Gastrocnemius medialis (tissue), 4 donors: ENCODE data around the gene APOBEC2.

Experiments used
- CTCF ChIP-seq, 5 experiments: fragments of 450-650 bp in 3 of 5; fragments of 200-600 bp in 2 of 5; sonication (generic) in 2 of 5; IDR thresholded peaks in 4 of 5; conservative IDR thresholded peaks in 1 of 5; 1 replicate in 4 of 5; 2 replicates in 1 of 5; pipeline ENCODE4 v1.5.1; 2016 to 2019; ENCODE audit warnings: antibody characterized with exemption in 5 of 5, mild to moderate bottlenecking in 3 of 5, moderate library complexity in 3 of 5
- POLR2A ChIP-seq, 2 donors: fragments of 450-650 bp; IDR thresholded peaks; one replicate each; pipeline ENCODE4 v1.6.1; 2017; ENCODE audit warnings: antibody characterized with exemption in 2 of 2, mild to moderate bottlenecking in 2 of 2, moderate library complexity in 2 of 2

GRCh38 chr6:41036186-41036585, 16.8 kb upstream of the APOBEC2 start:
- TF ChIP-seq CTCF (IDR thresholded peaks at IDR 0.05 in 4 of 5, conservative IDR thresholded peaks at IDR 0.05 in 1 of 5) (no peak), POLR2A (IDR thresholded peaks at IDR 0.05) (no peak)
